ENCODE data around the gene FKBP8.

The FKBP8 gene

GRCh38 chr19:18588611-18589379, 45.4 kb upstream of the FKBP8 start, which contains the start of gene REX1BD:
REX1BD (plus strand) TSS chr19:18588798; CDS start chr19:18588802, 4 bp downstream.
- H3K27me3 ChIP-seq: peaks cover 11% of the 10 kb centered on the region
- H3K9me3 ChIP-seq: no peaks in the 10 kb centered on the region
- peak; percentile 81 for TF ChIP-seq CTCF (IDR thresholded peaks at IDR 0.05)
- peak within 1 kb of the TSS; percentile 91 to 94 for H3K4me3 ChIP-seq (ENCODE audit: low read depth in 1 of 2, low read length in 1 of 2)
- peak within 1 kb of the TSS; percentile 87 for H3K27ac ChIP-seq
- no peaks in the 10 kb centered on the region for H3K36me3 ChIP-seq
- H3K4me1 ChIP-seq (ENCODE audit: control insufficient read depth in 1 of 2, insufficient read depth in 1 of 2, low read depth in 1 of 2, low read length in 1 of 2): peaks cover 19 to 24% of the 10 kb centered on the region in 2 experiments

GRCh38 chr19:18587962-18588610, 44.7 kb upstream of the FKBP8 start:
- H3K27me3 ChIP-seq: peaks cover 4% of the 10 kb centered on the region
- H3K9me3 ChIP-seq: no peaks in the 10 kb centered on the region
- H3K4me1 ChIP-seq (ENCODE audit: control insufficient read depth in 1 of 2, insufficient read depth in 1 of 2, low read depth in 1 of 2, low read length in 1 of 2): peaks cover 19 to 24% of the 10 kb centered on the region in 2 experiments
- peak overlapping the region; percentile 87 for H3K27ac ChIP-seq
- TF ChIP-seq CTCF (IDR thresholded peaks at IDR 0.05): no peak
- H3K36me3 ChIP-seq: no peaks in the 10 kb centered on the region
- H3K4me3 ChIP-seq (ENCODE audit: low read depth in 1 of 2, low read length in 1 of 2): peak overlapping the region; percentile 91 to 94

- peak overlapping the region; percentile 87 for H3K27ac ChIP-seq
- peaks cover 19 to 24% of the 10 kb centered on the region in 2 experiments for H3K4me1 ChIP-seq (ENCODE audit: control insufficient read depth in 1 of 2, insufficient read depth in 1 of 2, low read depth in 1 of 2, low read length in 1 of 2)
- no peaks in the 10 kb centered on the region for H3K9me3 ChIP-seq
- TF ChIP-seq CTCF (IDR thresholded peaks at IDR 0.05): no peak
- no peaks in the 10 kb centered on the region for H3K36me3 ChIP-seq
- H3K27me3 ChIP-seq: no peaks in the 10 kb centered on the region
- H3K4me3 ChIP-seq (ENCODE audit: low read depth in 1 of 2, low read length in 1 of 2): peak overlapping the region; percentile 91 to 94
These were observed 44.2 kb upstream of the FKBP8 start for GRCh38 chr19:18587561-18587960.

GRCh38 chr19:18586306-18586705, 42.9 kb upstream of the FKBP8 start:
- Histone ChIP-seq H3K36me3 (no peaks in the 10 kb centered on the region), H3K4me1 (ENCODE audit: control insufficient read depth in 1 of 2, insufficient read depth in 1 of 2, low read depth in 1 of 2, low read length in 1 of 2) (peaks cover 19 to 24% of the 10 kb centered on the region in 2 experiments), H3K27ac (peak overlapping the region; percentile 41), H3K4me3 (ENCODE audit: low read depth in 1 of 2, low read length in 1 of 2) (no peak overlapping the region), H3K9me3 (no peaks in the 10 kb centered on the region), H3K27me3 (no peaks in the 10 kb centered on the region)
- TF ChIP-seq CTCF (IDR thresholded peaks at IDR 0.05): no peak

- Histone ChIP-seq H3K9me3 (no peaks in the 10 kb centered on the region), H3K36me3 (peaks cover 29% of the 10 kb centered on the region), H3K27ac (no peak overlapping the region), H3K27me3 (no peaks in the 10 kb centered on the region), H3K4me1 (ENCODE audit: control insufficient read depth in 1 of 2, insufficient read depth in 1 of 2, low read depth in 1 of 2, low read length in 1 of 2) (no peaks in the 10 kb centered on the region), H3K4me3 (ENCODE audit: low read depth in 1 of 2, low read length in 1 of 2) (no peak overlapping the region)
- TF ChIP-seq CTCF (IDR thresholded peaks at IDR 0.05): no peak
These were observed 36.9 kb upstream of the FKBP8 start for GRCh38 chr19:18580311-18580710.
